ENCODE measurements around the gene SPAG16.

Gene SPAG16

GRCh38 chr2:213757525-213757924 lies 473.3 kb downstream of the SPAG16 start:
- no peak for TF ChIP-seq CTCF (IDR thresholded peaks at IDR 0.05; ENCODE audit: low read depth, low read length, missing control alignments)
- no peak overlapping the region for H3K4me3 ChIP-seq (ENCODE audit: low read depth, low read length)
- in situ Hi-C loops (cut with HindIII; ENCODE audit: low sequenced_read_pairs): no loop called here
- DNase-seq (ENCODE audit: low read depth): no peak

GRCh38 chr2:213763354-213763753 lies 479.1 kb downstream of the SPAG16 start:
- no peak for TF ChIP-seq CTCF (IDR thresholded peaks at IDR 0.05; ENCODE audit: low read depth, low read length, missing control alignments)
- in situ Hi-C loops (cut with HindIII; ENCODE audit: low sequenced_read_pairs): no loop called here
- no peak for DNase-seq (ENCODE audit: low read depth)
- no peak overlapping the region for H3K4me3 ChIP-seq (ENCODE audit: low read depth, low read length)

DNA sequence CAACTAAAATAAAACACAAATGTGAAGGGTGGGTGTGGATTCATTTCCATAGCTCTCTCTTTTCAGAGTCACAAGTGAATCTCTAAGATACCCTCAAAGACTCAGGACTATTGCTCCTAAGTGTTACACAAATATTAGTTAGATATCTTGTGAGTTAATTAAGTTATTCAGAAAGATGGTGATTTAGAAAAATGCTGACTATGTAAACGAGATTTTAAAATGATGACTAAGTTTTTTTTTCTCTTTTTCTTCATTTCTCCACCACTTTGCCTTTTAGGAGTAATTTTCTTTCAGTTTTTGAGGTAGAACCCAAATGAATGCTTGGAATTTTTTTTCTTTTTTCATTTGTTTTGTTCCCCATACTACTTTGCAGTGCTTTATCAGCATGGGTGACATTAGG lies 479.7 kb downstream of the SPAG16 start:
- in situ Hi-C loops (cut with HindIII; ENCODE audit: low sequenced_read_pairs): no loop called here
- DNase-seq (ENCODE audit: low read depth): no peak
- TF ChIP-seq CTCF (IDR thresholded peaks at IDR 0.05; ENCODE audit: low read depth, low read length, missing control alignments): no peak
- no peak overlapping the region for H3K4me3 ChIP-seq (ENCODE audit: low read depth, low read length)

GRCh38 chr2:213764849-213765248 lies 480.6 kb downstream of the SPAG16 start:
- TF ChIP-seq CTCF (IDR thresholded peaks at IDR 0.05; ENCODE audit: low read depth, low read length, missing control alignments): no peak
- H3K4me3 ChIP-seq (ENCODE audit: low read depth, low read length): no peak overlapping the region
- in situ Hi-C loops (cut with HindIII; ENCODE audit: low sequenced_read_pairs): no loop called here
- DNase-seq (ENCODE audit: low read depth): no peak

DNA sequence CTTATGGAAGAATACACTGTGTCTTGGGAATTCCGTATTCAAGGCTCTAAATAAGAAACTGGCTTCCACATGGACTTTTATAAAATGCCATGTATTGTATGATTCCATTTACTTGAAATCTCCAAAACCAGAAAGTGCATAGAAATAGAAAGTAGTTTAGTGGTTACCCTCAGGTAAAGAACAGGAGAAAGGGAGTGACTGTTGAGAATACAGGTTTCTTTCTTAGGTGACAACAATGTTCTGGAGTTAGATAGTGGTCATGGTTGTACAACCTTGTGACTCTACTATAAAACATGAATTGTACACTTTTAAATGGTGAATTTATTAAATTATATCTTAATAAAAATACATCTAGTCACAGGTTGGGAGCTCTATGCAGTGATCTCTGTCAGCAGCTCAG lies 481.8 kb downstream of the SPAG16 start:
- in situ Hi-C loops (cut with HindIII; ENCODE audit: low sequenced_read_pairs): no loop called here
- no peak for DNase-seq (ENCODE audit: low read depth)
- TF ChIP-seq CTCF (IDR thresholded peaks at IDR 0.05; ENCODE audit: low read depth, low read length, missing control alignments): no peak
- H3K4me3 ChIP-seq (ENCODE audit: low read depth, low read length): no peak overlapping the region

DNA sequence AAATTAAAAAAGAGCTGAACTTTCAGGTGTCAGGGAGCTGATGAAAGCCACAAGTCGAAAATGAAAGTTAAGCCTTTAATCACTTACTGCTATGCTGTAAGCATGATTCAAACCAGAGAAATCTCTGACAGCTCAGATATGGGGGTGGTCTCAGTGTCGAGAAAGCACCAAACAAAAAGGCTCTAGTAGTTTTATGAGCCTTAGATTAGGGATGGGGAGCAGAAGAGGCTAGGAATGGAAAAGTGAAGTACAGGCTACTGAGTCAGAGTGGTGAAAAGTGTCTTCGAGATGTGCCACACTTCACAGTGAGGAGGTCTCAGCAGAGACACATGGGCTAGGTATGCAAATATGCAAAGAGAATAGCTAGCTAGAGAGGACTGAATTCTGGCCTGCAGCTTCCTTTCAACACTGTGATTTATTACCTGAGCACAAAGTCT lies 482.2 kb downstream of the SPAG16 start:
- no peak for TF ChIP-seq CTCF (IDR thresholded peaks at IDR 0.05; ENCODE audit: low read depth, low read length, missing control alignments)
- H3K4me3 ChIP-seq (ENCODE audit: low read depth, low read length): no peak overlapping the region
- in situ Hi-C loops (cut with HindIII; ENCODE audit: low sequenced_read_pairs): no loop called here
- DNase-seq (ENCODE audit: low read depth): no peak

GRCh38 chr2:213787869-213788268 lies 503.6 kb downstream of the SPAG16 start:
- H3K4me3 ChIP-seq (ENCODE audit: low read depth, low read length): no peak overlapping the region
- no peak for DNase-seq (ENCODE audit: low read depth)
- TF ChIP-seq CTCF (IDR thresholded peaks at IDR 0.05; ENCODE audit: low read depth, low read length, missing control alignments): no peak
- in situ Hi-C loops (cut with HindIII; ENCODE audit: low sequenced_read_pairs): no loop called here

Data from astrocyte of the cerebellum (primary cell).